Prostate gland (tissue), 2 donors: ENCODE data around the gene ENHO. TPM values are rescaled to one million over a fixed set of nuclear protein-coding genes. Genes with fewer than 3 reads are reported as not detected.

Experiments used
- DNase-seq: peaks from one replicate; pipeline ENCODE4 v3.0.0-alpha.2; 2019; ENCODE audit warnings: low spot score
- H3K27ac ChIP-seq, 2 donors: fragments of 200-600 bp; sonication (generic); 2 replicates each; pipeline ENCODE4 v1.5.1; 2017 to 2019
- H3K27me3 ChIP-seq: fragments of 200-600 bp; sonication (generic); replicated peaks from 2 replicates; pipeline ENCODE4 v1.5.1; 2019; ENCODE audit not compliant: insufficient read depth
- H3K36me3 ChIP-seq, 2 donors: fragments of 200-600 bp; sonication (generic); 1 replicate in 1 of 2; 2 replicates in 1 of 2; pipeline versions ENCODE4 v1.5.1 to v1.8.1; 2017 to 2019
- H3K4me1 ChIP-seq: fragments of 200-600 bp; sonication (generic); replicated peaks from 2 replicates; pipeline ENCODE4 v1.5.1; 2019
- H3K4me3 ChIP-seq, 2 donors: fragments of 200-600 bp; sonication (generic); 2 replicates each; pipeline ENCODE4 v1.5.1; 2017 to 2019
- H3K9me3 ChIP-seq: fragments of 200-600 bp; sonication (generic); 2 replicates; pipeline ENCODE4 v1.5.1; 2017
- POLR2A ChIP-seq: fragments of 450-650 bp; IDR thresholded peaks from one replicate; pipeline ENCODE4 v1.6.1; 2016; ENCODE audit warnings: antibody characterized with exemption, mild to moderate bottlenecking
- POLR2AphosphoS5 ChIP-seq: sonication (generic); formaldehyde crosslinking; IDR thresholded peaks from one replicate; pipeline ENCODE4 v1.6.1; 2017; ENCODE audit warnings: antibody characterized with exemption
- WGBS: methylation state at CpG from one replicate; pipeline ENCODE4 v1.1.5; 2018; 5-methylcytosine and 5-hydroxymethylcytosine counted together
- intact Hi-C: fragments of 100-400 bp; cut with DNase I; formaldehyde crosslinking; loops from one replicate; pipeline ENCODE4 v1.14.2; 2022
- total RNA-seq, 2 donors: library from RNA; depleted of rRNA; stranded (reverse); fragments of >200 nt; gene quantifications; one replicate each; pipeline ENCODE4 v1.1.0, GENCODE V29; 2016
- TF ChIP-seq, protein P1 (sequence below), 4 experiments: fragments of 200-600 bp in 2 of 4; fragments of 450-650 bp in 2 of 4; sonication (generic) in 2 of 4; IDR thresholded peaks; 1 replicate in 3 of 4; 2 replicates in 1 of 4; pipeline ENCODE4 v1.5.1; 2016 to 2019; ENCODE audit warnings: antibody characterized with exemption in 4 of 4, mild to moderate bottlenecking in 2 of 4, moderate library complexity in 2 of 4

The ENHO gene
- total RNA-seq, 2 donors from 2014 or later, result 20.9 to 28.2 TPM

DNA sequence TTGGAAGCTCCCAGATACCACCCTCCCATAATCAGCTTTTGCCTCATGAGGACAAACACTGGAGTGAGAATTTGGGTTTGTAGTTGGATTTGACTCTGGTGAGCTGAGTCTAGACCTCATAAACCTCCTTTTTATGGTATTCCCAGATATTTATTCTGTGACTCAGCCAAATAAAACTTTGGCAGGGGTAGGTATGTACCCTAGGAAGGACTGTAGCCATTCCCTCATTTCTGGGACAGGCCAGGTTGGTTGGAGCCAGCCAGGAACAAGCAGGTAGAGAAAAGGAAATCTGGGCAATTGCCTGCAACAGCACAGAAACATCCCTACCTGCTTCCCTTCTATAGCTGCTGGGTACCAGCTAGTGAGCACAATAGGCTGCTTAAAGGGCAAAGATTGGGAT lies 19.4 kb downstream of the ENHO start:
- Histone ChIP-seq H3K27ac (peak overlapping the region; percentile 62 to 76), H3K4me1 (peaks cover 20% of the 10 kb centered on the region), H3K4me3 (no peak overlapping the region), H3K27me3 (no peaks in the 10 kb centered on the region), H3K9me3 (no peaks in the 10 kb centered on the region), H3K36me3 (no peaks in the 10 kb centered on the region)
- intact Hi-C loops, result loop anchor here (2.0 to 5.0 kb wide), 3 partner anchors 19 to 91 kb away; partner anchors contain the start of gene ENHO
- TF ChIP-seq POLR2AphosphoS5, result peak; percentile 90
- no peak for TF ChIP-seq POLR2A
- TF ChIP-seq, protein P1, sequence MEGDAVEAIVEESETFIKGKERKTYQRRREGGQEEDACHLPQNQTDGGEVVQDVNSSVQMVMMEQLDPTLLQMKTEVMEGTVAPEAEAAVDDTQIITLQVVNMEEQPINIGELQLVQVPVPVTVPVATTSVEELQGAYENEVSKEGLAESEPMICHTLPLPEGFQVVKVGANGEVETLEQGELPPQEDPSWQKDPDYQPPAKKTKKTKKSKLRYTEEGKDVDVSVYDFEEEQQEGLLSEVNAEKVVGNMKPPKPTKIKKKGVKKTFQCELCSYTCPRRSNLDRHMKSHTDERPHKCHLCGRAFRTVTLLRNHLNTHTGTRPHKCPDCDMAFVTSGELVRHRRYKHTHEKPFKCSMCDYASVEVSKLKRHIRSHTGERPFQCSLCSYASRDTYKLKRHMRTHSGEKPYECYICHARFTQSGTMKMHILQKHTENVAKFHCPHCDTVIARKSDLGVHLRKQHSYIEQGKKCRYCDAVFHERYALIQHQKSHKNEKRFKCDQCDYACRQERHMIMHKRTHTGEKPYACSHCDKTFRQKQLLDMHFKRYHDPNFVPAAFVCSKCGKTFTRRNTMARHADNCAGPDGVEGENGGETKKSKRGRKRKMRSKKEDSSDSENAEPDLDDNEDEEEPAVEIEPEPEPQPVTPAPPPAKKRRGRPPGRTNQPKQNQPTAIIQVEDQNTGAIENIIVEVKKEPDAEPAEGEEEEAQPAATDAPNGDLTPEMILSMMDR (IDR thresholded peaks at IDR 0.05), result no peak
- peak; percentile 79 for DNase-seq

DNA sequence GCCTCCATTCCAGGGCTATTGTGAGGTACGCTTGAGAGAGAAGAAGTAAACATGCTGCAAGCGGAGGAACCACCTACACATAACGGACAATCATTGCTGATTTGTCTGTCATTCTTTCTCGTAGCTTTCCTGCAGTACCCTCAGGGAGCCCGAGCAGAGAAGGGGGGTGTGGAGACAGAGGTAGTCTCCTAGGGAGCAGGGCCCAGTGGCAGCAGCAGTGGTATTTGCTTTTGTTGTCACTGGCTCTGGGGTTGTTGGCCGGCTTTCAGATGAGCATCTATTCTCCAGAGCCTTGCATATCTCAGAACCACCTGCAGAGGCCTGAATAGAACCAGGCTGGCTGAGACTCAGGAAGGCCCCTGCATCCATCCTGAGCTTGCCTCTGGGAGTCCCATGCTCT lies 19.9 kb downstream of the ENHO start:
- WGBS, result 39% methylated on average over 6 of the region's 6 CpGs
- H3K4me1 ChIP-seq, result peaks cover 20% of the 10 kb centered on the region
- intact Hi-C loops, result loop anchor here (2.0 to 5.0 kb wide), 3 partner anchors 20 to 92 kb away; partner anchors contain the start of gene ENHO
- peak; percentile 58 for DNase-seq
- peak overlapping the region; percentile 62 to 76 for H3K27ac ChIP-seq
- TF ChIP-seq POLR2A, result no peak
- no peak for TF ChIP-seq POLR2AphosphoS5
- TF ChIP-seq, protein P1 (IDR thresholded peaks at IDR 0.05), result no peak
- no peaks in the 10 kb centered on the region for H3K27me3 ChIP-seq
- H3K9me3 ChIP-seq, result no peaks in the 10 kb centered on the region
- no peaks in the 10 kb centered on the region for H3K36me3 ChIP-seq
- no peak overlapping the region for H3K4me3 ChIP-seq

DNA sequence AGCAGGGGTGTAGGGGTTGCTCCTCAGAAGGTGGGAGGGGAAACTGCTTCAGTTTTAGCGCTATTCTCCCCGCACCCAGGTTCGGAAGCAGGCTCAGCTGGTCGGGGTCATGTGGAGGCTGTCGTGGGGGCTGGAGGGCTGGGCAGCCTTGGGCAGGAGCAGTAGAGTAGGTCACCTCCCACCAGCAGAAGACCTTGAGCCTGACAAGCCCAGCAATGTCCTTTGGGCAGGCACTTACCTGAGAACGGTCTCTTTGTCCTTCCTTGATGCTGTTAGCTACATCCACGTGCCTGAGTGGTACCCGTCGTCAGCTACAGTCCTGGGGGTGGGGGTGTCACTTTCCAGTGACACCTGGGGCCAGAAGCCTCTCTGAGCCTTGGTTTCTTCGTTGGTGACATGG lies 20.3 kb downstream of the ENHO start:
- Histone ChIP-seq H3K4me1 (peaks cover 20% of the 10 kb centered on the region), H3K4me3 (no peak overlapping the region), H3K36me3 (no peaks in the 10 kb centered on the region), H3K27me3 (no peaks in the 10 kb centered on the region), H3K9me3 (no peaks in the 10 kb centered on the region), H3K27ac (peak overlapping the region; percentile 62 to 76)
- intact Hi-C loops, result loop anchor here (2.0 to 5.0 kb wide), 3 partner anchors 20 to 92 kb away; partner anchors contain the start of gene ENHO
- peak; percentile 11 for DNase-seq
- WGBS, result 30% methylated on average over 10 of the region's 10 CpGs
- no peak for TF ChIP-seq POLR2A
- TF ChIP-seq POLR2AphosphoS5, result no peak
- TF ChIP-seq, protein P1 (IDR thresholded peaks at IDR 0.05), result no peak

DNA sequence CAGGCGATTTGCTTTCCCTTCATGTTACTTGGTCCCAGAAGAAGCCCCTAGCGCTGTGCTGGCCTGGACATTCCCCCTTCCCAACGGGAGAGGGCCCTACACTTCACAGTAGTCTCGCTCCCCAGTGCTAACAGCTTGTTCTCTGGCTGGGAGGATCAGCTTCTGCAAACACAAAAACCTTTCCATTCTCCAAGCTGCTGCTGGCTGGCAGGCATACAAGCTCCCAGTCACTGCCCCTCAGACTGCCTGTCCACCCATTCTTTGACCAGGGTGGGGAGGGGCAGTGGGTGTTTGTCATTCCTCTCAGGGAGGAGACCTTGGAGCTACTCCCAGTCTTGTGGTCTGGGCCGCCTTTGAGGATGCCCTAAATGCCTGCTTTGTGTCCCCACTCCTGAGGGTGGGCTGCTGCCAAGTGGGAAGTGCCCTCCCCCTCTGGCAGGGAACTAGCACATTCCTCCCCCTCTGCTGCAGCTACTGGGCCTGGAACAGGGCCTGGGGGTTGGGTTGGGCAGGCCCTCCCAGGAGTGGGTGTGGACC lies 20.8 kb downstream of the ENHO start:
- WGBS, result 7% methylated on average over 4 of the region's 5 CpGs
- Histone ChIP-seq H3K27ac (peak overlapping the region; percentile 62 to 76), H3K9me3 (no peaks in the 10 kb centered on the region)

More for the DNA sequence above, 20.8 kb downstream of the ENHO start:
- Histone ChIP-seq H3K27me3 (no peaks in the 10 kb centered on the region), H3K4me1 (peaks cover 20% of the 10 kb centered on the region), H3K4me3 (no peak overlapping the region), H3K36me3 (no peaks in the 10 kb centered on the region)
- DNase-seq, result peak; percentile 95
- intact Hi-C loops, result loop anchor here (2.0 to 5.0 kb wide), 4 partner anchors 21 to 99 kb away; partner anchors contain the start of gene ENHO
- TF ChIP-seq POLR2AphosphoS5 (peak; percentile 93), POLR2A (no peak)
- TF ChIP-seq, protein P1 (IDR thresholded peaks at IDR 0.05), result peak in 3 of 4 experiments; percentile 59 to 83 (median 67)
